Esophagus squamous epithelium (tissue), 4 donors: ENCODE measurements around the gene ACOT12.

Experiments used
- POLR2A ChIP-seq, 4 donors: fragments of 450-650 bp; IDR thresholded peaks; one replicate each; pipeline ENCODE4 v1.6.1; 2017; ENCODE audit warnings: antibody characterized with exemption in 4 of 4, mild to moderate bottlenecking in 4 of 4, moderate library complexity in 3 of 4
- TF ChIP-seq, protein P1 (sequence below), 6 experiments: fragments of 450-650 bp in 4 of 6; fragments of 200-600 bp in 2 of 6; sonication (generic) in 2 of 6; IDR thresholded peaks; one replicate each; pipeline ENCODE4 v1.5.1; 2016 to 2019; ENCODE audit warnings: antibody characterized with exemption in 6 of 6, mild to moderate bottlenecking in 4 of 6, moderate library complexity in 4 of 6

DNA sequence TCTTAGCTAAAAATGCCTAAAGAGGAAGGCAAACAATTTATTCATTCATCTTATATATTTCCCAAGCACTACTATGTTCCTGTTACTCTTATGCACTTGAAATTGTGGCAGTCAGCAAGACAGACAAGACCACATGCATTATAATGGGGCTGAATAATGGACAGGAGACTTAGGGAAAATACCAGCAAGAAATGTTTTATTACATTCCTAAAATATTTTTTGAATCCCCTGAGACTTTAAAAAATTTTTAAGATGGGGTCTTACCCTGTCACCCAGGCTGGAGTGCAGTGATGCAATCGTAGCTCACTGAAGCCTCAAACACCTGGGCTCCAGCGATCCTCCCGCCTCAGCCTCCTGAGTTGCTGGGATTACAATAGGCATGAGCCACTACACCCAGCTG, 79.4 kb downstream of the ACOT12 start:
- TF ChIP-seq, protein P1, sequence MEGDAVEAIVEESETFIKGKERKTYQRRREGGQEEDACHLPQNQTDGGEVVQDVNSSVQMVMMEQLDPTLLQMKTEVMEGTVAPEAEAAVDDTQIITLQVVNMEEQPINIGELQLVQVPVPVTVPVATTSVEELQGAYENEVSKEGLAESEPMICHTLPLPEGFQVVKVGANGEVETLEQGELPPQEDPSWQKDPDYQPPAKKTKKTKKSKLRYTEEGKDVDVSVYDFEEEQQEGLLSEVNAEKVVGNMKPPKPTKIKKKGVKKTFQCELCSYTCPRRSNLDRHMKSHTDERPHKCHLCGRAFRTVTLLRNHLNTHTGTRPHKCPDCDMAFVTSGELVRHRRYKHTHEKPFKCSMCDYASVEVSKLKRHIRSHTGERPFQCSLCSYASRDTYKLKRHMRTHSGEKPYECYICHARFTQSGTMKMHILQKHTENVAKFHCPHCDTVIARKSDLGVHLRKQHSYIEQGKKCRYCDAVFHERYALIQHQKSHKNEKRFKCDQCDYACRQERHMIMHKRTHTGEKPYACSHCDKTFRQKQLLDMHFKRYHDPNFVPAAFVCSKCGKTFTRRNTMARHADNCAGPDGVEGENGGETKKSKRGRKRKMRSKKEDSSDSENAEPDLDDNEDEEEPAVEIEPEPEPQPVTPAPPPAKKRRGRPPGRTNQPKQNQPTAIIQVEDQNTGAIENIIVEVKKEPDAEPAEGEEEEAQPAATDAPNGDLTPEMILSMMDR (IDR thresholded peaks at IDR 0.05): no peak
- TF ChIP-seq POLR2A (IDR thresholded peaks at IDR 0.05): no peak
